GM04504 (cell line): ENCODE data around the gene LRBA.

ENCODE experiments used
- DNase-seq: peaks from one replicate; pipeline ENCODE4 v3.0.0-alpha.2; 2012; ENCODE audit warnings: low read depth

The LRBA gene

GRCh38 chr4:150495550-150495949 lies 519.5 kb downstream of the LRBA start:
- DNase-seq = no peak

GRCh38 chr4:150493851-150494250 lies 521.2 kb downstream of the LRBA start:
- DNase-seq = peak; percentile 12

GRCh38 chr4:150491132-150492049 lies 523.7 kb downstream of the LRBA start:
- DNase-seq = no peak

GRCh38 chr4:150482581-150482980 lies 532.5 kb downstream of the LRBA start:
- no peak for DNase-seq

GRCh38 chr4:150479657-150480056 lies 535.4 kb downstream of the LRBA start:
- no peak for DNase-seq

- DNase-seq = no peak
Measured at GRCh38 chr4:150477869-150478268, 537.2 kb downstream of the LRBA start.

GRCh38 chr4:150476776-150477175 lies 538.3 kb downstream of the LRBA start:
- DNase-seq = no peak

GRCh38 chr4:150475763-150476162 lies 539.3 kb downstream of the LRBA start:
- no peak for DNase-seq

- no peak for DNase-seq
Measured at GRCh38 chr4:150464523-150464922, 550.6 kb downstream of the LRBA start.

- DNase-seq = no peak
Measured at GRCh38 chr4:150462743-150463142, 552.3 kb downstream of the LRBA start.

- DNase-seq = no peak
Measured at GRCh38 chr4:150461957-150462356, 553.1 kb downstream of the LRBA start.

- no peak for DNase-seq
Measured at GRCh38 chr4:150457802-150458201, 557.3 kb downstream of the LRBA start.

GRCh38 chr4:150451883-150452282 lies 563.2 kb downstream of the LRBA start:
- no peak for DNase-seq

GRCh38 chr4:150447356-150447755 lies 567.7 kb downstream of the LRBA start:
- no peak for DNase-seq

- no peak for DNase-seq
Measured at GRCh38 chr4:150439451-150439933, 575.6 kb downstream of the LRBA start.

GRCh38 chr4:150436598-150437370 lies 578.3 kb downstream of the LRBA start:
- DNase-seq = no peak

GRCh38 chr4:150431221-150431620 lies 583.9 kb downstream of the LRBA start:
- DNase-seq = no peak

- no peak for DNase-seq
Measured at GRCh38 chr4:150425161-150425560, 589.9 kb downstream of the LRBA start.

- no peak for DNase-seq
Measured at GRCh38 chr4:150423503-150423902, 591.6 kb downstream of the LRBA start.

- DNase-seq = no peak
Measured at GRCh38 chr4:150423074-150423473, 592.0 kb downstream of the LRBA start.

- DNase-seq = no peak
Measured at GRCh38 chr4:150421612-150422011, 593.5 kb downstream of the LRBA start.

GRCh38 chr4:150419939-150420338 lies 595.1 kb downstream of the LRBA start:
- no peak for DNase-seq
